MM.1S (cell line): ENCODE results near the gene CNIH3.

Source experiments
- DNase-seq: peaks from one replicate; pipeline ENCODE4 v3.0.0-alpha.2; 2015
- H2AFZ ChIP-seq: fragments of 300-600 bp; sonication (generic); 2 replicates; pipeline ENCODE4 v1.6.0; 2016; ENCODE audit warnings: antibody characterized with exemption, low read length
- H3F3A ChIP-seq: fragments of 300-600 bp; sonication (generic); 2 replicates; pipeline ENCODE4 v1.6.1; 2016; ENCODE audit warnings: mild to moderate bottlenecking, antibody characterized with exemption, low read length, moderate library complexity, mixed read lengths; ENCODE audit not compliant: insufficient read depth
- H3K27ac ChIP-seq: fragments of 300-600 bp; sonication (generic); 2 replicates; pipeline ENCODE4 v1.5.1; 2016; ENCODE audit warnings: mild to moderate bottlenecking, low read length
- H3K27me3 ChIP-seq: fragments of 300-600 bp; sonication (generic); replicated peaks from 2 replicates; pipeline ENCODE4 v1.6.0; 2016; ENCODE audit warnings: low read length; ENCODE audit not compliant: insufficient read depth
- H3K36me3 ChIP-seq: fragments of 300-600 bp; sonication (generic); replicated peaks from 2 replicates; pipeline ENCODE4 v1.6.1; 2016; ENCODE audit warnings: mild to moderate bottlenecking, low read length, mixed read lengths; ENCODE audit not compliant: insufficient read depth
- H3K4me1 ChIP-seq: fragments of 300-600 bp; sonication (generic); 2 replicates; pipeline ENCODE4 v1.6.1; 2016; ENCODE audit warnings: low read length, mixed read lengths
- H3K4me2 ChIP-seq: fragments of 300-600 bp; sonication (generic); 2 replicates; pipeline ENCODE4 v1.6.0; 2016; ENCODE audit warnings: low read depth, low read length
- H3K4me3 ChIP-seq: fragments of 300-600 bp; sonication (generic); 2 replicates; pipeline ENCODE4 v1.5.1; 2016; ENCODE audit warnings: low read length, mixed read lengths
- H3K79me2 ChIP-seq: fragments of 300-600 bp; sonication (generic); 2 replicates; pipeline ENCODE4 v1.6.1; 2016; ENCODE audit warnings: mixed run types, low read length, mixed read lengths
- H3K9ac ChIP-seq: fragments of 300-600 bp; sonication (generic); 2 replicates; pipeline ENCODE4 v1.6.1; 2016; ENCODE audit warnings: low read length, mixed read lengths
- H3K9me2 ChIP-seq: fragments of 300-600 bp; sonication (generic); replicated peaks from 2 replicates; pipeline ENCODE4 v1.6.1; 2016; ENCODE audit warnings: mild to moderate bottlenecking, low read length, mixed read lengths; ENCODE audit not compliant: insufficient read depth
- H3K9me3 ChIP-seq: fragments of 300-600 bp; sonication (generic); replicated peaks from 2 replicates; pipeline ENCODE4 v1.6.1; 2016; ENCODE audit warnings: mild to moderate bottlenecking, low read length, mixed read lengths; ENCODE audit not compliant: insufficient read depth
- H4K20me1 ChIP-seq: fragments of 300-600 bp; sonication (generic); 2 replicates; pipeline ENCODE4 v1.6.1; 2016; ENCODE audit warnings: mild to moderate bottlenecking, low read length, moderate library complexity, mixed read lengths; ENCODE audit not compliant: insufficient read depth
- CTCF ChIP-seq: fragments of 300-600 bp; sonication (generic); IDR thresholded peaks from 2 replicates; pipeline ENCODE4 v1.5.1; 2016; ENCODE audit warnings: antibody characterized with exemption, low read length, mixed read lengths
- EZH2 ChIP-seq: fragments of 300-600 bp; sonication (generic); optimal IDR thresholded peaks from 2 replicates; pipeline ENCODE3; 2017; ENCODE audit warnings: low read depth, mild to moderate bottlenecking, antibody characterized with exemption, low read length, mixed read lengths
- EZH2phosphoT487 ChIP-seq: fragments of 300-600 bp; sonication (generic); IDR thresholded peaks from 2 replicates; pipeline ENCODE4 v1.6.1; 2018; ENCODE audit warnings: antibody characterized with exemption, low read length

Gene CNIH3

GRCh38 chr1:224727351-224728289 is 111.5 kb downstream of the CNIH3 start:
- TF ChIP-seq EZH2 (no peak), CTCF (no peak), EZH2phosphoT487 (no peak)

GRCh38 chr1:224730540-224730939 is 114.4 kb downstream of the CNIH3 start:
- Histone ChIP-seq H3K9me2 (no peaks in the 10 kb centered on the region), H3K4me2 (no peak overlapping the region), H4K20me1 (no peaks in the 10 kb centered on the region)

More at GRCh38 chr1:224727351-224728289, 111.5 kb downstream of the CNIH3 start:
- Histone ChIP-seq H3F3A (no peaks in the 10 kb centered on the region), H3K79me2 (no peaks in the 10 kb centered on the region), H3K27me3 (no peaks in the 10 kb centered on the region), H3K4me2 (no peak overlapping the region), H3K9me2 (no peaks in the 10 kb centered on the region), H3K36me3 (no peaks in the 10 kb centered on the region), H3K4me1 (no peaks in the 10 kb centered on the region), H3K4me3 (no peak overlapping the region), H2AFZ (no peak overlapping the region), H4K20me1 (no peaks in the 10 kb centered on the region), H3K9ac (no peak overlapping the region), H3K27ac (no peak overlapping the region), H3K9me3 (no peaks in the 10 kb centered on the region)
- no peak for DNase-seq

GRCh38 chr1:224730965-224731364 is 114.8 kb downstream of the CNIH3 start:
- Histone ChIP-seq H3F3A (no peaks in the 10 kb centered on the region), H3K4me3 (no peak overlapping the region), H3K27me3 (no peaks in the 10 kb centered on the region), H3K27ac (no peak overlapping the region), H3K9ac (no peak overlapping the region), H3K9me2 (no peaks in the 10 kb centered on the region), H3K9me3 (no peaks in the 10 kb centered on the region), H3K79me2 (no peaks in the 10 kb centered on the region), H3K4me1 (no peaks in the 10 kb centered on the region), H4K20me1 (no peaks in the 10 kb centered on the region), H3K36me3 (no peaks in the 10 kb centered on the region), H3K4me2 (no peak overlapping the region), H2AFZ (no peak overlapping the region)
- TF ChIP-seq EZH2phosphoT487, result no peak
- TF ChIP-seq CTCF, result no peak
- no peak for TF ChIP-seq EZH2
- no peak for DNase-seq

More at GRCh38 chr1:224730540-224730939, 114.4 kb downstream of the CNIH3 start:
- no peak for DNase-seq
- Histone ChIP-seq H3K36me3 (no peaks in the 10 kb centered on the region), H3K4me3 (no peak overlapping the region), H3K27ac (no peak overlapping the region), H3K9ac (no peak overlapping the region), H3K27me3 (no peaks in the 10 kb centered on the region), H3F3A (no peaks in the 10 kb centered on the region), H3K9me3 (no peaks in the 10 kb centered on the region), H3K4me1 (no peaks in the 10 kb centered on the region), H3K79me2 (no peaks in the 10 kb centered on the region), H2AFZ (no peak overlapping the region)
- TF ChIP-seq CTCF (no peak), EZH2phosphoT487 (no peak), EZH2 (no peak)
